ENCODE measurements around the gene CNGA3. TPM values are rescaled to one million over a fixed set of nuclear protein-coding genes. Genes with fewer than 3 reads are reported as not detected.
"Not testable (repeated sequence)": the region's sequence is repeated elsewhere in the genome, so short reads cannot be mapped to it uniquely, and the experiment has no call there.

The CNGA3 gene
- total RNA-seq, 2 donors from 2014 or later, result not detected

DNA sequence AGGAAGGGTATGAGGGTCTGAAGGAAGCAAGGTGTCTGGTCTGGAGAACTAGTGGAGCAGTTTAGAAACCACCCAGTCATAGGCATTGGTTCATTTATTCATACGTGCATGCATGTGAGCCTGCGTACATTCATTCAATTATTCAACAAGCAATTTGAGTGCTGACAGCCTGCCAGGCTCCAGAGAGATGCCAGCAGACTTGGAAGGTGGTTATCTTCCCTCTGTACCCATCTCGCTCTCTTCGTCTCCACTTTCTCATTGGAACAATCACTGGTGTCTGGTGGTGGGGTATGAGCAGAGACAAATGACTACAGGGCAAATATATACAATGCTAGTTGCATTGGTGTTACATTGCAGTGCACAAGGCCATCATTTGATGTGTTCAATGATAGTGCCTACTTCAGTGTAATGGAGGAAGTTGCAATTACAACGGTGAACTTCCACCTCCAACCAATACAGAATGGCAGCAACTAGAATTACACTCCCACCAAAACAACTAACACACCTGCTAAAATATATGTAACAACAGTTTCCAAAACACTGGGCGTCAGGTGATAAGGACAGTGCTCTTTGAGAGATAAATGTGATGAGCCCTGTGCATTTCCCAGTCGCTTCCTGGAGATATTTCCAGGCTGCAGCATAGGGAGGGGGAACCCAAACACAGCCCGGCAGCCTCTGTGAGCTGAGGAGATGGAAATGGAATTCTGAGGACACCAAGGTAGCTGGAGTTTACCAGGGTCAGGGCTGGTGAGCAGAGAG, 32.6 kb upstream of the CNGA3 start:
- Mint-ChIP-seq H3K27me3 (peaks cover 31% of the 10 kb centered on the region), H3K27ac (no peak overlapping the region), H3K4me1 (no peaks in the 10 kb centered on the region), H3K9me3 (peaks cover 6% of the 10 kb centered on the region), H3K36me3 (ENCODE audit: low read depth) (no peaks in the 10 kb centered on the region), H3K4me3 (no peak overlapping the region)
- ATAC-seq (replicated peaks), result no peak

DNA sequence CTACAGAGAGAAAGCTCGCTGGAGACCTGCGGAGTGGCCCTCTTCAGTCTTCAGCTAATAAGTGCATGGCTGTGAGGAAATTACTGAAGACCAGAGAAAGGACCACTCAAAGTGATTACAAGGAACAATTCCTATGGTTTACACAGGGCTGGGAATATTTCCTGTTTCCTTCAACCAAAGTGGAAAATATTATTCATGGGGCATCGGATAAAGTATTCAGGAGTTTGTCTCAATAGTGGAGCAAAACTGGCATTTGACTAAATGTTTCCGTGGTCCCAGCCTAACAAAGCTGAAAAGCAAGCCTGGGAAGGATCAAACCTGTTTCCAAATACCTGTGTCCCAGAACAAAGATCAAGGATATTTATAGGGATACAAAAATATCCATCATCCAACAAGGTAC, 32.0 kb upstream of the CNGA3 start:
- Mint-ChIP-seq H3K4me1 (no peaks in the 10 kb centered on the region), H3K27me3 (peaks cover 31% of the 10 kb centered on the region), H3K9me3 (peaks cover 6% of the 10 kb centered on the region), H3K4me3 (no peak overlapping the region), H3K36me3 (ENCODE audit: low read depth) (no peaks in the 10 kb centered on the region), H3K27ac (no peak overlapping the region)
- no peak for ATAC-seq (replicated peaks)

DNA sequence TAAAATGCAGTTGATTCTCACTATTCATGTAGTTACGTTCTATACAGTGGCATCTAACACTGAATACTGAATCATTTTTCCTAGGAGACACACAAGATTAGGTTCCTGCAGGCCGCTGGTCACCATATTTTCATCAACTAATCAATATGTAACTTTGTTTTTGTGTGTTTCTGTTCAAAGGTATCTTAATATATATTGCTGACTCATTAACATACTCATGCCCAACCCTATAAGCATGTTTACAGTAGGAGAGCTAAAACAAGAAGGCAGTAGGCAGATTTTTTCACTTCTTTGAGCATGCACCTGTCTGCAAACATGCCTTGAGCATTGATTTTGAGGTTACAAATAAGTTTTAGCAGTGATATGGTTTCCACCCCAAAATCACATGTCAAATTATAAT, 30.3 kb upstream of the CNGA3 start:
- no peak overlapping the region for H3K4me3 Mint-ChIP-seq
- no peak for ATAC-seq (replicated peaks)
- peaks cover 14% of the 10 kb centered on the region for H3K9me3 Mint-ChIP-seq
- H3K4me1 Mint-ChIP-seq, result no peaks in the 10 kb centered on the region
- H3K27me3 Mint-ChIP-seq, result peaks cover 40% of the 10 kb centered on the region
- no peaks in the 10 kb centered on the region for H3K36me3 Mint-ChIP-seq (ENCODE audit: low read depth)
- no peak overlapping the region for H3K27ac Mint-ChIP-seq

DNA sequence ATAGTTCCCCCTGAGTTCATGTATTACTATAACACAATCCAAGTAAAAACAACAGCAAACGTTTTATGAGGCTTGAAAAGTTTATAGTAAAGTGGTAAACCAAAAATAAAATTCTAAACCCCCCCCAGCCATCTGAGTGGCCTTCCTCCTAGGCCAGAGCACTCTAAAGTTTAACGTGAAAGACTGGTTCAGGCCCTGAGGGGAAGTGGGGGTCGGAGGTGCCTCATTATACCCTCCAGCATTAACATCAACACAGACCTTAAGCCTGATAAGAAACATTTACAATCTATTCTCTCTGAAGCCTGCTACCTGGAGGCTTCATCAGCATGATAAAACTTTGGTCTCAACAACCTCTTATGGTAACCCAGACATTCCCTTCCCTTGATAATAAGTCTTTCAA, 29.0 kb upstream of the CNGA3 start:
- H3K27ac Mint-ChIP-seq, result no peak overlapping the region
- H3K4me3 Mint-ChIP-seq, result no peak overlapping the region
- no peaks in the 10 kb centered on the region for H3K36me3 Mint-ChIP-seq (ENCODE audit: low read depth)
- H3K9me3 Mint-ChIP-seq, result peaks cover 19% of the 10 kb centered on the region
- no peaks in the 10 kb centered on the region for H3K4me1 Mint-ChIP-seq
- no peak for ATAC-seq (replicated peaks)
- H3K27me3 Mint-ChIP-seq, result peaks cover 48% of the 10 kb centered on the region

DNA sequence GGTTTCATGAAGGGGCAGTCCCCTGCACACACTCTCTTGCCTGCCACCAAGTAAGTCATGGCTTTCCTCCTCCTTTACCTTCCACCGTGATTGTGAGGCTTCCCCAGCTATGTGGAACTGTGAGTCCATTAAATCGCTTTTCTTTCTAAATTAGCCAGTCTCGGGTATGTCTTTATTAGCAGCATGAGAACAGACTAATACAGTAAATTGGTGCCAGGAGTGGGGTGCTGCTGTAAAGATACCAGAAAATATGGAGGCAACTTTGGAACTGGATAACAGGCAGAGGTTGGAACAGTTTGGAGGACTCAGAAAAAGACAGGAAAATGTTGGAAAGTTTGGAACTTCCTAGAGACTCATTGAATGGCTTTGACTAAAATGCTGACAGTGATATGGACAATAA, 26.1 kb upstream of the CNGA3 start:
- not testable (repeated sequence) for H3K27ac Mint-ChIP-seq; H3K4me1 Mint-ChIP-seq; H3K36me3 Mint-ChIP-seq (ENCODE audit: low read depth); H3K4me3 Mint-ChIP-seq; ATAC-seq (replicated peaks)
- peaks cover 28% of the 10 kb centered on the region for H3K9me3 Mint-ChIP-seq
- peaks cover 46% of the 10 kb centered on the region for H3K27me3 Mint-ChIP-seq

DNA sequence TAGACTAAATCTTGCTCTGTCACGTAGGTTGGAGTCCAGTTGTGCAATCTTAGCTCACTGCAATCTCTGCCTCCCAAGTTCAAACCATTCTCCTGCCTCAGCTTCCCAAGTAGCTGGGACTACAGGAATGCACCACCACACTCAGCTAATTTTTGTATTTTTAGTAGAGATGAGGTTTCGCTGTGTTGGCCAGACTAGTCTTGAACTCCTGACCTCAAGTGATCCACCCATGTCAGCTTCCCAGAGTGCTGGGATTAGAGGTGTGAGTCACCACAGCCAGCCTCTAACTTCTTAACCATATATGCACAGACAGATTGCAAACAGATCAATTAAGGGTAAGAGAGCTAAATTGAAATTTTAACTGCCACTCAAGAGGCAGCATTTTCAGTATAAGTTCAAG, 22.1 kb upstream of the CNGA3 start:
- no peak overlapping the region for H3K27ac Mint-ChIP-seq
- H3K9me3 Mint-ChIP-seq, result peaks cover 25% of the 10 kb centered on the region
- H3K4me3 Mint-ChIP-seq, result no peak overlapping the region
- no peaks in the 10 kb centered on the region for H3K4me1 Mint-ChIP-seq
- no peaks in the 10 kb centered on the region for H3K36me3 Mint-ChIP-seq (ENCODE audit: low read depth)
- no peak for ATAC-seq (replicated peaks)
- H3K27me3 Mint-ChIP-seq, result peaks cover 27% of the 10 kb centered on the region

DNA sequence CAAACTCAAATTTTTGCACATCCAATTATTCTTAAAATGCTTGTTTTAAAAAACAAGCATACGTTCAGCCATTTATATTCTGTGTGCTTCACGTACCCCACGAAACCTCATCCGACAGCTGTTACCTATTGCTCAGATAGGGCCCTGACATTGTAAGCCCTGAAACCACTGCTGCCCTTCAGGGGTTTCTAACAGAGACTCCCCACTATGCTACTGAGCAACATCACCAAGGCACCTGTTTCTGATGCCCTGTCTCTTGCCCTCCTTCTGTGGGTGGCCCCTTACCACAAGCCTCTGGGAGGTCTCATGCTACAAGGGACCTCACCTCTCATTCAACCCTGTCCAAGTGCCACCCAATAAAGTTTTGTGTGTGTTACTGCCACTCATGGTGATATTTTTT, 18.5 kb upstream of the CNGA3 start:
- H3K9me3 Mint-ChIP-seq, result peaks cover 13% of the 10 kb centered on the region
- no peak overlapping the region for H3K4me3 Mint-ChIP-seq
- no peak for ATAC-seq (replicated peaks)
- H3K27me3 Mint-ChIP-seq, result peaks cover 18% of the 10 kb centered on the region
- H3K4me1 Mint-ChIP-seq, result no peaks in the 10 kb centered on the region
- H3K36me3 Mint-ChIP-seq (ENCODE audit: low read depth), result no peaks in the 10 kb centered on the region
- no peak overlapping the region for H3K27ac Mint-ChIP-seq

DNA sequence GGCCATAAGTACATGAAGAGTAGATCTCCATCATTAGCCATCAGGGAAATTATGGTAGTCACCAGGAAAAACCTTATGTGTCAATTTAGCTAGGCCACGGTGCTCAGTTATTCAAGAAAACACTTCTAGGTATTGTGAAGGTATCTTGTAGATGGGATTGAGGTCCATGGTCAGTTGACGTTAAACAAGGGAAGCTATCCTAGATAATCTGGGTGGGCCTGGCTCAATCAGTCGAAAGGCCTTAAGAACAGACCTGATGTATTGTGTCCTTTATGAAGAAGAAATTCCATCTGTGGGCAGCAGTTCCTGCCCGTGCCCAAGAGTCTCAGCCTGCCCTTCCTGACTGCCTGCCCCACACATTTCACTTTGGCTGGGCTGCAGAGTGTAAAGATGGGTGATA, 16.7 kb upstream of the CNGA3 start:
- ATAC-seq (replicated peaks), result no peak
- Mint-ChIP-seq H3K27ac (no peak overlapping the region), H3K9me3 (peaks cover 4% of the 10 kb centered on the region), H3K27me3 (peaks cover 12% of the 10 kb centered on the region), H3K4me1 (no peaks in the 10 kb centered on the region), H3K36me3 (ENCODE audit: low read depth) (no peaks in the 10 kb centered on the region), H3K4me3 (no peak overlapping the region)

DNA sequence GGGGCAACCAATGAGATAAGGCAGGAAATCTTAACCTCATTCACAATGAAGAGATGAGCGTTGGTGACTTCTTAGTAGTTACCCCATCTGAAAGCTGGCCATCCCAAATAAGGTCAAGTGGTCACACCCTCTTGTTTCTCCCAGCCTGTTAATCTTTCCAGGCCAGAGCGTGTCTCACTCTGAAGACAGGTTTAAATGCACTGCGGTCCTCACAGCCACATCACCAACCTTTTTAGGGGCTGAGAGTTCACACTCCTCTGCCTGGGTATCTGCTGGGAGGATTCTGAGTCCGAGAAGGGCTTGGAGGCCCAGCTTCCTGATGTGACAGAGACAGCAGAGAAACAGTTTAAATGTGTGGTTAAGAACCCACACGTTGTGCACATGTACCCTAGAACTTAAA, 13.3 kb upstream of the CNGA3 start:
- Mint-ChIP-seq H3K36me3 (ENCODE audit: low read depth) (no peaks in the 10 kb centered on the region), H3K4me3 (no peak overlapping the region)

DNA sequence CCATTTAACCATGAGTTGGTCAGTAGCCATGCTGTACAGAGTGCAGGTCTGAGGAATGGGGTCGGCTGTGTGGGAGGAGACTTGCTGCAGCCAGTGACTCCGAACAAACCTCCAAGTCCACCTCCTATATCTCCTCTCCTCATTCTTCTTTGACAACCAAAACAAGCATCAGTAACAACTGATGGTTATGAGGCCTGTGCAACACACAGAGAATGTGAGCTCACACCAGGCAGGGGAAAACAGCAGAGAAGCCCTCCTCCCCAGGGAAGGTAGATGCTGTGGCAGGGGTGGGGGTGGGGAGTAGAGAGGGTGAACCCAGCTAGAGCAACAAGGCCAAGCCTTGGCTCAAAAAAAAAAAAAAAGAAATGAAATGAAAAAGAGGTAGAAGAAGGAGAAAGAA, 12.3 kb upstream of the CNGA3 start:
- Mint-ChIP-seq H3K27me3 (peaks cover 28% of the 10 kb centered on the region), H3K4me1 (no peaks in the 10 kb centered on the region), H3K9me3 (no peaks in the 10 kb centered on the region), H3K36me3 (ENCODE audit: low read depth) (no peaks in the 10 kb centered on the region), H3K27ac (no peak overlapping the region), H3K4me3 (no peak overlapping the region)
- no peak for ATAC-seq (replicated peaks)

More for the DNA sequence above, 13.3 kb upstream of the CNGA3 start:
- no peaks in the 10 kb centered on the region for H3K4me1 Mint-ChIP-seq
- H3K27ac Mint-ChIP-seq, result no peak overlapping the region
- H3K27me3 Mint-ChIP-seq, result peaks cover 24% of the 10 kb centered on the region
- H3K9me3 Mint-ChIP-seq, result peaks cover 3% of the 10 kb centered on the region
- ATAC-seq (replicated peaks), result no peak

DNA sequence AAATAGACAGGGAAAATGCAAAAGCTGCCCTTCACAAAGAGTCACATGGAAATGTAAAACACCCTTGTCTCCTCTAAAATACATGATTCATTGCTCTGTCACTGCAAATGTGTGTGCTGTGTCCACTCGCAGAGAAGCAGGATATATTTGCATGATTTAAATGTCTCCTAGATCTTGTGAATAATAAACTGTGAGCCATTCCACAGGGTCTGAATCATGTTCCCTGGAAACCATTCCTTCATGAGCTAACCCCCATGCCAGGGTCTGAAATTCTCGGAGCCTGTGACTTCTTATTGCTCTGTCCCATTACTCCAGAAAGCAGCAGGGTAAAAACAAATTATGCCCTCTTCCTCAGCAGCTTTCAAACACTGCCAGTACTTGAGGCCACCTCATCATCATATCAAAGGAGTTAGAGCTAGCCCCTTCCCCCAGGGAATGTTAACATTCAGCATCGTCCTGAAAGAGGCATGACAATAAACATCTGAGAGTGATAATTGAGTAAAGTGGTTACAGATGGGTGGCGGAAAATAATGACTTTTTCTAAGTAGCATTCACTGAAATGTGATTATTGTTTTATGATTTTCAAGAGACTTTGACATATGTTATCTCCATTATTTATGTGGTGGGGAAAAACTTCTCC, 11.7 kb upstream of the CNGA3 start:
- ATAC-seq (replicated peaks), result no peak
- Mint-ChIP-seq H3K4me3 (no peak overlapping the region), H3K27me3 (peaks cover 33% of the 10 kb centered on the region), H3K27ac (no peak overlapping the region), H3K9me3 (no peaks in the 10 kb centered on the region), H3K36me3 (ENCODE audit: low read depth) (no peaks in the 10 kb centered on the region), H3K4me1 (no peaks in the 10 kb centered on the region)

DNA sequence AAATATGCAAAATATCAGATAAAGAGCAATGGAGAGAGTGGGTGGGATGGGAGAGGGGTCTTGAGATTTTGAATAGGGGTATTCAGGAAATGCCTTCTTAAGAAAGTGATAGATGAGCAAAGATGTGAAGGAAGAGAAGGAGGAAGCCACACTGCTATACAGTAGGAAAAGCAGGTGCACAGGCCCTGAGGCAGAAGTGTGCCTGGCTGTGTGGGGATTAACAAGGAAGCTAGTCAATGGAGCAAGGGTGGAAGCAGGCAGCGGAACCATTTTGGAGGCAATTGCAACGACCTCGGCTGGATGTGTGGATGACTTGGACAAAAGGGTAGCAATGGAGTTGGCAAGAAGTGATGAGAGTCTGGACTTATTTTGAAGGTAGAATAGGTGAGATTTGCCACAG, 11.0 kb upstream of the CNGA3 start:
- no peak for ATAC-seq (replicated peaks)
- Mint-ChIP-seq H3K27me3 (peaks cover 34% of the 10 kb centered on the region), H3K27ac (no peak overlapping the region), H3K9me3 (no peaks in the 10 kb centered on the region), H3K36me3 (ENCODE audit: low read depth) (no peaks in the 10 kb centered on the region), H3K4me3 (no peak overlapping the region), H3K4me1 (no peaks in the 10 kb centered on the region)

DNA sequence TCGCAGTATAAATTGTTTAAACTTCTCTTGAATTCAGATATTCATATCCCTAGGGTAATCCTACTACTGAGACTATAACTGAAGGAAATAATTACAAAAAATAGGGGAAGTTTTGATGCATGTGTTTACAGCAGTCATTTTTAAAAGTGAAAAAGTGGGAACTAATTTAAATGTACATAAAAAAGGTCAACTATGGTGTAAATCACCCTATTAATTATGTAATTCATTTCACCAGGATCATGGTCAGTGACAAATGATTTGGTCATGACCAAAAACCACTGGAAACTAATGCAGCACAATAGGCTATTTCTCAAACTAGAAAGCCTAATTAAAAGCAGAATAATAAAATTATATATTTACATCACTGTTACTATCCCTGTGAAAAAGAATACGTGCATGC, 5.0 kb upstream of the CNGA3 start:
- Mint-ChIP-seq H3K4me3 (no peak overlapping the region), H3K27me3 (peaks cover 48% of the 10 kb centered on the region), H3K4me1 (no peaks in the 10 kb centered on the region), H3K9me3 (no peaks in the 10 kb centered on the region), H3K27ac (no peak overlapping the region), H3K36me3 (ENCODE audit: low read depth) (no peaks in the 10 kb centered on the region)
- no peak for ATAC-seq (replicated peaks)

DNA sequence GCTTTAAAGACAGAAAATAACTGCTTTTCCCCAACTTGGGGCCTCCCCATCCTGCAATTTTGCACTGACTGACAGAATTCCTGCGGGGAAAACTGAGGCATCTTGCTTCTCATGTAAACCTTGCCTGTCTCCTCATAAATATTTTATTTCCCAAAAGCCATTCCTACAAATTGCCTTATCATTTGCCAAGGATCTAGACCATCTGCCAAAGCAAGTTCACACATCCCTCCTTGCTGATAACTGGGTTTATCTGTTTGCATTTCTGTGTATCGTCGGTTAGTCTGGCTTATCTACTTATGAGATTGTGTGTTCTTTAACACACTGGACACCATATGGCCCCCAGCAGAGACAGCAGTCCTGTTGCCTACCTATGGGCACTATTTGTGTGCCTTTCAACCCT, 3.0 kb upstream of the CNGA3 start:
- Mint-ChIP-seq H3K27me3 (peaks cover 52% of the 10 kb centered on the region), H3K4me3 (no peak overlapping the region), H3K9me3 (no peaks in the 10 kb centered on the region)

DNA sequence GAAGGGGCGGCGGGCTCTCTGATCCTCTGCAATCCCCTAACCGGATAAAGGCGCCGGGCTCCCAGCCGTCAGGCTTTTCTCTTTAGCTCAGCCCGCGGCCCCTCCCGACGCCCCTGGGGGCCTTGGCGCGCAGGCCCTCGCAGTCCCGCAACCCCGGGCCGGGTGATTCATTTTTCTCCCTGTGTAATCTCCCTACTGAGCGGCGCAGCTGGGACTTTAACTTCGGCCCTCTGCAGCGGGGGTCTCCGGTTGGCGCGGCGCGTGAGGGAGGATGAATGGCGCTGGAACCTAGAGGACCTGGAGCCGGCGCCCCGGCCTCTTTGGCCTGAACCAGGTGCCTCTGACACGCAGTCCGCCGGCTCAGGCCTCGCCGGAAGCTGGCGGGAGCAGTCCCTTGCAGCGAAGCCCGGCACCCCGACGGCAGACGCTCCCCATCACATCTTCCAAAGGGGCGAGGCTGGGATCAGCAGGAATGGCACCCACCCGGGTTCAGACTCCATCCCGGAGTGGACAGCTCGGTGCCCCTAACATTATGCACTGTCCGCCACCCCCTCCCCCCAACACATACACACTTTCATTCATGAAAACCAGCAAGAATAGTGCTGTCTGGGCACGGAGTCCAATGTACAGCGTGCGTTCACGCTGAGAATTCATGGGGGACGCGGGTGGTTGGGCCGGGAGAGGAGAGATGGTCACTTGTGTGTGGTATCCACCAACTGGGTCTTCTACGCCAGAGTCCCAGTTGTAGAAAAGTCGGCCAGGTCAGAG, 1.2 kb downstream of the CNGA3 start:
- Mint-ChIP-seq H3K36me3 (ENCODE audit: low read depth) (no peaks in the 10 kb centered on the region), H3K27me3 (peaks cover 63% of the 10 kb centered on the region), H3K9me3 (no peaks in the 10 kb centered on the region), H3K4me3 (no peak overlapping the region), H3K4me1 (no peaks in the 10 kb centered on the region), H3K27ac (no peak overlapping the region)
- no peak for ATAC-seq (replicated peaks)

More for the DNA sequence above, 3.0 kb upstream of the CNGA3 start:
- Mint-ChIP-seq H3K36me3 (ENCODE audit: low read depth) (no peaks in the 10 kb centered on the region), H3K27ac (no peak overlapping the region), H3K4me1 (no peaks in the 10 kb centered on the region)
- ATAC-seq (replicated peaks), result no peak
